B cell (primary cell): Measurements from ENCODE around the gene NCL. TPM values are rescaled to one million over a fixed set of nuclear protein-coding genes. Genes with fewer than 3 reads are reported as not detected.

Experiments used
- ATAC-seq: fragments of 200-7000 bp; cut with Tn5 transposase; one replicate; pipeline ENCODE4 v1.10.0; 2021; ENCODE audit warnings: low read depth, mild to moderate bottlenecking, moderate number of reproducible peaks, moderate library complexity
- CTCF ChIA-PET: fragments of 350-600 bp; sonication (Branson Sonifier 250); formaldehyde crosslinking; loops from one replicate; lab custom pipeline; 2021; ENCODE audit warnings: antibody characterized with exemption, inconsistent platforms; lab: Charles Lee
- POLR2A ChIA-PET: fragments of 350-600 bp; sonication (Branson Sonifier 250); formaldehyde crosslinking; loops from one replicate; lab custom pipeline; 2021; ENCODE audit warnings: antibody characterized with exemption; lab: Charles Lee
- DNase-seq: peaks from one replicate; pipeline ENCODE4 v3.0.0; 2013
- H2AFZ ChIP-seq: 2 replicates; pipeline ENCODE4 v1.6.1; 2012; ENCODE audit warnings: mild to moderate bottlenecking, low read depth, low read length; ENCODE audit not compliant: insufficient read depth, poor library complexity, severe bottlenecking
- H3K27ac ChIP-seq, 2 donors: 1 replicate in 1 of 2; 2 replicates in 1 of 2; pipeline ENCODE4 v1.5.1; 2012 to 2013; ENCODE audit warnings: low read length in 2 of 2, mild to moderate bottlenecking in 2 of 2, moderate library complexity in 1 of 2
- H3K27me3 ChIP-seq, 4 experiments: fragments of 200-600 bp in 1 of 4; sonication (generic) in 1 of 4; replicated peaks in 1 of 4; 1 replicate in 2 of 4; 2 replicates in 2 of 4; pipeline versions ENCODE4 v1.6.1 to v1.7.0; 2013 to 2016; ENCODE audit warnings: low read length in 3 of 4, mild to moderate bottlenecking in 2 of 4, mixed read lengths in 1 of 4, moderate library complexity in 1 of 4; ENCODE audit not compliant: insufficient read depth in 4 of 4, control insufficient read depth in 3 of 4; ENCODE audit errors: control extremely low read depth in 1 of 4
- H3K36me3 ChIP-seq, 2 experiments: replicated peaks in 1 of 2; 1 replicate in 1 of 2; 2 replicates in 1 of 2; pipeline versions ENCODE4 v1.6.1 to v1.7.1; 2013; ENCODE audit warnings: low read length in 1 of 2; ENCODE audit not compliant: insufficient read depth in 2 of 2, control insufficient read depth in 1 of 2; ENCODE audit errors: control extremely low read depth in 1 of 2, extremely low read depth in 1 of 2
- H3K4me1 ChIP-seq, 2 donors: fragments of 200-600 bp in 1 of 2; sonication (generic) in 1 of 2; 1 replicate in 1 of 2; 2 replicates in 1 of 2; pipeline versions ENCODE4 v1.5.1 to v1.6.1; 2013 to 2017; ENCODE audit warnings: low read length in 2 of 2; ENCODE audit not compliant: control insufficient read depth in 2 of 2, insufficient read depth in 2 of 2
- H3K4me2 ChIP-seq: replicated peaks from 2 replicates; pipeline ENCODE3; 2012; ENCODE audit warnings: mild to moderate bottlenecking, low read depth, low read length; ENCODE audit not compliant: poor library complexity, severe bottlenecking
- H3K4me3 ChIP-seq, 5 experiments: fragments of 200-600 bp in 1 of 5; sonication (generic) in 1 of 5; 1 replicate in 3 of 5; 2 replicates in 2 of 5; pipeline versions ENCODE4 v1.5.1 to v1.7.0; 2011 to 2016; ENCODE audit warnings: low read length in 4 of 5, mild to moderate bottlenecking in 4 of 5, low read depth in 2 of 5, control low read depth in 1 of 5, moderate library complexity in 1 of 5; ENCODE audit not compliant: insufficient read depth in 1 of 5; ENCODE audit errors: control extremely low read depth in 1 of 5, extremely low read depth in 1 of 5
- H3K79me2 ChIP-seq: fragments of 200-600 bp; sonication (generic); one replicate; pipeline ENCODE4 v1.6.0; 2016; ENCODE audit warnings: low read length; ENCODE audit not compliant: control insufficient read depth, insufficient read depth
- H3K9ac ChIP-seq: fragments of 200-600 bp; sonication (generic); 2 replicates; pipeline ENCODE4 v1.6.1; 2017; ENCODE audit warnings: mild to moderate bottlenecking, low read length, moderate library complexity
- H3K9me3 ChIP-seq, 3 donors: one replicate each; pipeline versions ENCODE4 v1.6.1 to v1.7.1; 2013; ENCODE audit warnings: low read length in 2 of 3; ENCODE audit not compliant: control insufficient read depth in 2 of 3, insufficient read depth in 1 of 3; ENCODE audit errors: control extremely low read depth in 1 of 3
- H4K20me1 ChIP-seq: 2 replicates; pipeline ENCODE4 v1.6.0; 2012; ENCODE audit warnings: mild to moderate bottlenecking, low read length; ENCODE audit not compliant: insufficient read depth, control insufficient read depth, poor library complexity, severe bottlenecking
- H3K27ac Mint-ChIP-seq: one replicate; pipeline ENCODE4 v1.8.0; 2021; ENCODE audit warnings: mixed read lengths
- H3K27me3 Mint-ChIP-seq: one replicate; pipeline ENCODE4 v1.8.0; 2021; ENCODE audit warnings: mixed read lengths
- H3K4me1 Mint-ChIP-seq: one replicate; pipeline ENCODE4 v1.8.0; 2021; ENCODE audit warnings: mixed read lengths
- H3K4me3 Mint-ChIP-seq: one replicate; pipeline ENCODE4 v1.8.0; 2021; ENCODE audit warnings: mixed read lengths
- H3K9me3 Mint-ChIP-seq: one replicate; pipeline ENCODE4 v1.8.0; 2022; ENCODE audit warnings: mixed read lengths; ENCODE audit not compliant: insufficient read depth
- CTCF ChIP-seq: fragments of 200-600 bp; IDR thresholded peaks from one replicate; pipeline ENCODE4 v1.8.0; 2022; ENCODE audit warnings: antibody characterized with exemption, mild to moderate bottlenecking
- EZH2 ChIP-seq: IDR thresholded peaks from 2 replicates; pipeline ENCODE4 v1.6.1; 2012; ENCODE audit warnings: borderline replicate concordance, low read depth, mild to moderate bottlenecking, moderate library complexity, low read length; ENCODE audit not compliant: insufficient read depth, poor library complexity, severe bottlenecking
- WGBS: methylation state at CpG from one replicate; pipeline ENCODE4 v1.1.5; 2013; ENCODE audit warnings: missing lambda C conversion rate; ENCODE audit not compliant: insufficient coverage; 5-methylcytosine and 5-hydroxymethylcytosine counted together
- intact Hi-C: fragments of 100-400 bp; cut with micrococcal nuclease; formaldehyde crosslinking; loops from one replicate; pipeline ENCODE4 v1.10.0; 2022
- polyA plus RNA-seq: library from polyadenylated mRNA; depleted of rRNA; stranded (reverse); fragments of >200 nt; gene quantifications from 2 replicates; pipeline ENCODE4 v1.2.3, GENCODE V29; 2012
- total RNA-seq, 2 donors: library from RNA; stranded (reverse); fragments of 120-200 nt in 1 of 2; gene quantifications; 1 replicate in 1 of 2; 2 replicates in 1 of 2; pipeline versions ENCODE4 v1.2.3 to v1.2.4, GENCODE V29; 2013 to 2022

The NCL gene
- total and polyA plus RNA-seq, 2 donors (not counting 1 experiment from before 2014, with no cell fraction given): 25.8 to 439 TPM

- Mint-ChIP-seq H3K4me3 (peak overlapping the region; percentile 46), H3K9me3 (no peaks in the 10 kb centered on the region), H3K27ac (no peak overlapping the region), H3K4me1 (peaks cover 7% of the 10 kb centered on the region), H3K27me3 (peaks cover 21% of the 10 kb centered on the region)
- Histone ChIP-seq H3K9me3 (peaks cover 0 to 7% (median 7%) of the 10 kb centered on the region in 3 donors), H2AFZ (peak overlapping the region; percentile 82), H3K4me2 (peak overlapping the region; percentile 88), H3K9ac (no peak overlapping the region), H3K4me3 (peak overlapping the region in 3 of 5 experiments; percentile 48 to 62 (median 56)), H3K27ac (no peak overlapping the region), H4K20me1 (no peaks in the 10 kb centered on the region), H3K79me2 (no peaks in the 10 kb centered on the region), H3K27me3 (peaks cover 0 to 24% (median 10%) of the 10 kb centered on the region in 4 experiments), H3K4me1 (peaks cover 12 to 13% of the 10 kb centered on the region in 2 donors), H3K36me3 (no peaks in the 10 kb centered on the region)
- ATAC-seq (no peak), DNase-seq (no peak)
- ChIA-PET CTCF (interaction anchor here (1.0 to 21.6 kb wide), 17 partner anchors 8 to 312 kb away, joined by 3 to 325 read pairs (median 6); partner anchors contain the start of gene B3GNT7), POLR2A (interaction anchor here (0.6 to 1.1 kb wide), 3 partner anchors 16 to 184 kb away, joined by 3 read pairs; no protein-coding TSS in a partner anchor)
- 64% methylated on average over 9 of the region's 9 CpGs for WGBS
- intact Hi-C loops: loop anchor here (1.0 to 2.0 kb wide), 5 partner anchors 40 to 308 kb away; no protein-coding TSS in a partner anchor
- TF ChIP-seq EZH2 (no peak), CTCF (peak; percentile 30)
These were observed 51.7 kb downstream of the NCL start for GRCh38 chr2:231412618-231412963.
